K562 (cell line): ENCODE results near the gene ITPR1. TPM values are rescaled to one million over a fixed set of nuclear protein-coding genes. Genes with fewer than 3 reads are reported as not detected.

Experiments
- ARID3A ChIP-seq: IDR thresholded peaks from 2 replicates; pipeline ENCODE4 v1.6.1; 2012; ENCODE audit warnings: low read depth, low read length, improper control_type of control experiment, borderline replicate concordance
- BCOR ChIP-seq: fragments of 450-650 bp; IDR thresholded peaks from 2 replicates; pipeline ENCODE4 v1.6.1; 2016
- ID3 ChIP-seq, 2 experiments: fragments of 250-450 bp in 1 of 2; fragments of 450-650 bp in 1 of 2; sonication (Bioruptor Pico) in 1 of 2; IDR thresholded peaks; 2 replicates each; pipeline versions ENCODE4 v1.6.1 to v1.8.0; 2016 to 2021; ENCODE audit warnings: mild to moderate bottlenecking in 2 of 2, moderate library complexity in 2 of 2, missing compliant biosample characterization in 1 of 2, missing genetic modification characterization in 1 of 2
- MYC ChIP-seq, 2 experiments: fragments of 250-450 bp in 1 of 2; sonication (Bioruptor Pico) in 1 of 2; IDR thresholded peaks; 2 replicates each; pipeline versions ENCODE4 v1.5.1 to v1.6.1; 2012 to 2021; ENCODE audit warnings: low read depth in 2 of 2, borderline replicate concordance in 1 of 2, improper control_type of control experiment in 1 of 2, low read length in 1 of 2, mild to moderate bottlenecking in 1 of 2, moderate library complexity in 1 of 2
- TAF9B ChIP-seq: fragments of 450-650 bp; IDR thresholded peaks from 2 replicates; pipeline ENCODE4 v1.6.1; 2018; ENCODE audit warnings: mild to moderate bottlenecking; ENCODE audit not compliant: partially characterized antibody
- TOE1 ChIP-seq, 2 experiments: fragments of 450-650 bp in 1 of 2; sonication (generic) in 1 of 2; formaldehyde crosslinking in 1 of 2; IDR thresholded peaks; 2 replicates each; pipeline versions ENCODE4 v1.7.1 to v1.8.0; 2016 to 2022; ENCODE audit warnings: borderline replicate concordance in 2 of 2, mild to moderate bottlenecking in 2 of 2, antibody characterized with exemption in 1 of 2, inconsistent platforms in 1 of 2, low read depth in 1 of 2, missing genetic modification reagents in 1 of 2, moderate library complexity in 1 of 2
- ZNF589 ChIP-seq: fragments of 200-800 bp; sonication (Bioruptor generic); IDR thresholded peaks from 2 replicates; pipeline ENCODE4 v1.6.1; 2016; ENCODE audit warnings: low read depth, missing genetic modification characterization, missing compliant biosample characterization
- polyA plus RNA-seq, 8 experiments: library from polyadenylated mRNA; depleted of rRNA in 4 of 8; stranded (reverse) in 5 of 8; unstranded in 3 of 8; fragments of >200 nt; fragmentation: Nextera tagmentation in 2 of 8; fragmentation: Illumina TruSeq in 1 of 8; extraction: Ambion mirVana in 2 of 8; extraction: Trizol in 1 of 8; gene quantifications; 2 replicates each; pipeline versions ENCODE4 v1.2.1 to v1.2.3, GENCODE V29; 2011 to 2014; ENCODE audit warnings: inconsistent platforms in 1 of 8, missing spikeins in 1 of 8
- total RNA-seq, 7 experiments: library from RNA; depleted of rRNA in 6 of 7; stranded (reverse); fragments of >200 nt in 6 of 7; fragmentation: Illumina TruSeq in 2 of 7; extraction: Trizol in 2 of 7; gene quantifications; 2 replicates each; pipeline versions ENCODE4 v1.2.1 to v1.2.3, GENCODE V29; 2011 to 2021; ENCODE audit warnings: low replicate concordance in 1 of 7
- TF ChIP-seq, protein P1 (sequence below): fragments of 450-650 bp; IDR thresholded peaks from one replicate; pipeline ENCODE4 v1.6.1; 2018; ENCODE audit warnings: mild to moderate bottlenecking, moderate library complexity; ENCODE audit not compliant: partially characterized antibody

ITPR1 gene
- total and polyA plus RNA-seq, 9 of the 15 experiments (the other 6 are each of a cell fraction or from before 2014, with no cell fraction given) = 22.4 to 40.0 (median 27.4) TPM

DNA sequence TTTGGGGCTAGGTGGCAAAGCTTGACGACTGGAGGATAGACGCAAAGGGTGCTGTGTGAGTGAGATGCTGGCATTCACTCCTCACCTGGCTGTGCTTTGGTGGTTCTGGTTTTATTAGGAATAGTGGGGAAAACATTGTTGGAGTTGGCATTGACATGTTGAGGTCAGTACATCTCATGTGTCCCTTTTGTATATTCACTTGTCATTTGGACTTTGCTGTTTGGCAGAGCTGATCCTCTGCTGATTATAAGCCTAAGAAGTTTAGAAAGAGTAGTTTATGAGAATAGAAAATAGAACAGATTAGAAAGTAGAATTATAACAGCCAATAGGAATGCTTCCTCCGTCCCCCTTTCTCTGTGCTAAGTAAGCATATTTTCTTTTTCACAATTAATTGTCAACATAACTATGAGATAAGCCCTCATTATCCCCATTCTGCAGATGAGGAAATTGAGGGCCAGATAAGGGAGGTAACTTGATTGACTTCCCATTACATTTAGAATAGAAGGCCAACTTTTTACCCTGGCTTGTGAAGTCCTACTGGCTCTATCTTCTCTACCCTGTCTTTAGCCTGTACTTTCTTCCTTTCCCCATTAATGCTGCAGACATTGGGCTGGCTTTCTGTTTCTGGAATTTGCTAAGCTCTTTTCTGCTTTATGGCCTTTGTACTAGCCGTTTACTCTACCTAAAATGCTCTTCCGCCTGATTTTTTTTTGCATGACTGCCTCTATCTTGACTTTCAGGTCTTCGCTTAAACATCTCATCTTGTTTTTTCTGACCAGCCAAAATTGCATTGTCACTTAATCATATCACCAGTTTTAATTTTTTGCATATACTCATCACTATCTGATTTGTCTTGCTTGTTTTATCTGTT lies 12.8 kb downstream of the ITPR1 start (continued):
- TF ChIP-seq MYC (IDR thresholded peaks at IDR 0.05; ENCODE audit: low read depth, low read length) (peak; percentile 42; the same call in 1 of the 2 replicates), MYC (CRISPR knock-in tag; IDR thresholded peaks at IDR 0.05; ENCODE audit: borderline replicate concordance, low read depth) (no peak), ARID3A (no peak), ZNF589 (0 out of 2 replicates have a peak, but pooled peaks have one; percentile 4), TAF9B (no peak), TOE1 (IDR thresholded peaks at IDR 0.05; ENCODE audit: borderline replicate concordance) (no peak), TOE1 (CRISPR knock-in tag; IDR thresholded peaks at IDR 0.05; ENCODE audit: borderline replicate concordance, low read depth) (no peak), BCOR (peak; percentile 99), ID3 (CRISPR knock-in tag; IDR thresholded peaks at IDR 0.05) (no peak), ID3 (tag; IDR thresholded peaks at IDR 0.05) (no peak)
- TF ChIP-seq, protein P1, sequence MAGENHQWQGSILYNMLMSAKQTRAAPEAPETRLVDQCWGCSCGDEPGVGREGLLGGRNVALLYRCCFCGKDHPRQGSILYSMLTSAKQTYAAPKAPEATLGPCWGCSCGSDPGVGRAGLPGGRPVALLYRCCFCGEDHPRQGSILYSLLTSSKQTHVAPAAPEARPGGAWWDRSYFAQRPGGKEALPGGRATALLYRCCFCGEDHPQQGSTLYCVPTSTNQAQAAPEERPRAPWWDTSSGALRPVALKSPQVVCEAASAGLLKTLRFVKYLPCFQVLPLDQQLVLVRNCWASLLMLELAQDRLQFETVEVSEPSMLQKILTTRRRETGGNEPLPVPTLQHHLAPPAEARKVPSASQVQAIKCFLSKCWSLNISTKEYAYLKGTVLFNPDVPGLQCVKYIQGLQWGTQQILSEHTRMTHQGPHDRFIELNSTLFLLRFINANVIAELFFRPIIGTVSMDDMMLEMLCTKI = no peak
